Keratinocyte (primary cell): ENCODE data around the gene GPC1.

Experiments
- CTCF ChIP-seq, 3 experiments: IDR thresholded peaks in 1 of 3; conservative IDR thresholded peaks in 1 of 3; optimal IDR thresholded peaks in 1 of 3; 2 replicates in 2 of 3; 3 replicates in 1 of 3; pipeline versions ENCODE3 to v1.5.1; 2011; ENCODE audit warnings: low read length in 3 of 3, mild to moderate bottlenecking in 3 of 3, moderate library complexity in 2 of 3, control low read depth in 1 of 3, inconsistent platforms in 1 of 3; ENCODE audit not compliant: insufficient read depth in 2 of 3; ENCODE audit errors: extremely low read depth in 1 of 3
- EZH2 ChIP-seq: IDR thresholded peaks from one replicate; pipeline ENCODE4 v1.6.1; 2012; ENCODE audit warnings: inconsistent platforms, mild to moderate bottlenecking, low read length, moderate library complexity

GRCh38 chr2:240392084-240392947 lies 43.1 kb upstream of the GPC1 start:
- TF ChIP-seq CTCF (optimal IDR thresholded peaks at IDR 0.05 in 1 of 3, IDR thresholded peaks at IDR 0.05 in 1 of 3, conservative IDR thresholded peaks at IDR 0.05 in 1 of 3; ENCODE audit: extremely low read depth in 1 of 3, insufficient read depth in 2 of 3, low read length in 3 of 3) (no peak), EZH2 (no peak)
